ENCODE measurements around the gene EPS15.

The EPS15 gene

DNA sequence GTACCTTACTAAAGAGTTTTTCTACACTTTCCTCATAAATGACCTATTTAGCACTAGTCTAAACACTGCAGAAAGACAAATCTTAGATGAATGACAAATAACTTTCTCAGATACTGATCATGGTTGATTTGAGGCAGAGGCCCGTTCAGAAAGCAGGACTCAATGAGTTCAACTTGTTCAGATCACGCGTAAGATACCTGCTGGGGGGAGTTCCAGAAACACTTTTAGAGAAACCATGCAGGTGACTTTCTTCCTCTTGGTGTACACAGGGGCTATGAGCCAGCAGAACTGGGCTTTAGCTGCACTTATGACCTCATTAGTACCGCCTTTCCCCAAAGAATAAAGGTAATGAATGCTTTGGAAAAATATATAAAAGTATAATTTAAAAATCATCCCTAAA is 149.9 kb downstream of the EPS15 start:
- no peak for DNase-seq

DNA sequence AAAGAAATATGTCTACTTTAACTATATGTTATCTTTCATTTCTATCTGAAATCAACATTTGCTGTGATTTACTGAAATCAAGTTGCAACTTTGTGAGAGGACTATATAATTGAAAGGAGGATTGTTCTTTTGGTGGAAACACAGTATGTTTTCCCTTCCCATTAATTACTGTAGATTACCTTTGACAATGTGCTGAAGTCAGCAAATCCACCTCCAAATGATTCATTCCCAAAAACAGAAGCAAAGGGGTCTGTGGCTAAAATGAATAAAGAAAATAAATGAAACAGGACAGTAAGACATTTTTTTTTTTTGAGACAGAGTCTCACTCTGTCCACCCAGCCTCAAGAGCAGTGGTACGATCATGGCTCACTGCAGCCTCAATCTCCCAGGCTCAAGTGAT is 153.3 kb downstream of the EPS15 start:
- no peak for DNase-seq

DNA sequence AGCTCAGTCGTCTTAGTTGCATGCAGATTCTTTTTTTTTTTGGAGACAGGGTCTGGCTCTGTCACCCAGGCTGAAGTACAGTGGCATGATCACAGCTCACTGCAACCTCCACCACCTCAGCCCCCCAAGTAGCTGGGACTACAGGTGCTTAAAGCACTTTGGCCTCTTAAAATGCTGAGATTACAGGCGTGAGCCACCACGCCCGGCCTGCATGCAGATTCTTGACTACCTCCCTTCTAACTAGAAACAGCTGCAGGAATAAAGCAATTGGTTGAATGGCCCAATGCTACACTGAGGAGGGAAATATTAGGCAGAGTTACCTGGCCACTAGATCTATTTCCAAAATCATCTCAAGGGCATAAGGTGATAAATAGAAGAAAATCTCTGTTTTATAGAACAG is 159.2 kb downstream of the EPS15 start:
- DNase-seq, result no peak

DNA sequence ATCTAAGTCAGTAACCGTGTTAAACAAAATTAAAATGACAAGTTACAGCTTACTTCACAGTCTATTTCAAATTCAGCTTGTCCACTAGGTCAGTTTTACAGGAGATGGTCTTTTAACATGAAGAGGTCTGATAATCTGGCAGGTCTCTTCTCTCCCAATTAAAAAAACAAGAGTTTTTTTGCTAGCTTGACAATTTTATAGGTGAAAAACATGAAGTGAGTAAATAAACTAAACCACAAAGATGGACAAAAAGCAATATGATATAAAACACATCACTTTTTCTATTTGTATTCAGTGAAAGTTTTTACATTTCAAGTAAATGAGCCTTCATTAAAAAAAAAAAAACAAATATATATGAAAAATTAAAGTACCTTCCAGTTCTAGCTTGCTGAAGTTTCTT is 163.7 kb downstream of the EPS15 start:
- no peak for DNase-seq

- DNase-seq, result no peak
Observed at GRCh38 chr1:51354416-51354815, 164.7 kb downstream of the EPS15 start.

DNA sequence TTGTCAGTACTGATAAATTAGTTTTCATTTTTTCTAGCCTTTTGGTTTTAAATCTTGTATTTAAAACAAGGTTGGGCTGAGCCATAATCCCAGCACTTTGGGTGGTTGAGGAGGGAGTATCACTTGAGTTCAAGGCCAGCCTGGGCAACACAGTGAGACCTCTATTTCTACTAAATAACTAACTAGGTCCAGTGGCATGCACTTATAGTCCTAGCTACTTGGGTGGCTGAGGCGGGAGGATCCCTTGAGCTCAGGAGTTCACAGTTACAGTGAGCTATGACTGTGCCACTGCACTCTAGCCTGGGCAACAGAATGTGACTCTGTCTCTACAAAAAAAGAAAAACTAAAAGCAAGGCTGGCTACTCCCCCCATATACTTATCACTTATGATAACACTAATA is 167.2 kb downstream of the EPS15 start:
- DNase-seq, result no peak

DNA sequence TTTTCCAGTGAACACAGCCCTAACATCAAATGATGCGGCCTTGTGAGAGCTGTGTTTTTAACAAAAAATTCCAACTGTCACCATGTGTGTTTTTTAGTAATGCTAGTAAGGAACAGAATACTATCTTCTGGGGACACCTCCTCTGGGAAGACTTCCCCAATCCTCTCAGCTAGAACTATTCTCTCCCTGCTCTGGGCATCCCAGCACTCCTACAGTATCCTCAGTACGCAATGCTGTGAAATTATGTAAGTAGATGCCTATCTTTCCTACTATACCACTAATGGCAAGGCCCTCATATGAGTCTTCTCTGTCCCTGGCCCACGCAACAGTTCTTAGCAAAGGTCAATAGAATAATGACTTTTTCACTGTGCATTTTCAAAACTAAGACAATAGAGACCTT is 169.2 kb downstream of the EPS15 start:
- no peak for DNase-seq

GRCh38 chr1:51348147-51348527 is 170.9 kb downstream of the EPS15 start:
- no peak for DNase-seq

GRCh38 chr1:51347398-51348146 is 171.5 kb downstream of the EPS15 start:
- no peak for DNase-seq

DNA sequence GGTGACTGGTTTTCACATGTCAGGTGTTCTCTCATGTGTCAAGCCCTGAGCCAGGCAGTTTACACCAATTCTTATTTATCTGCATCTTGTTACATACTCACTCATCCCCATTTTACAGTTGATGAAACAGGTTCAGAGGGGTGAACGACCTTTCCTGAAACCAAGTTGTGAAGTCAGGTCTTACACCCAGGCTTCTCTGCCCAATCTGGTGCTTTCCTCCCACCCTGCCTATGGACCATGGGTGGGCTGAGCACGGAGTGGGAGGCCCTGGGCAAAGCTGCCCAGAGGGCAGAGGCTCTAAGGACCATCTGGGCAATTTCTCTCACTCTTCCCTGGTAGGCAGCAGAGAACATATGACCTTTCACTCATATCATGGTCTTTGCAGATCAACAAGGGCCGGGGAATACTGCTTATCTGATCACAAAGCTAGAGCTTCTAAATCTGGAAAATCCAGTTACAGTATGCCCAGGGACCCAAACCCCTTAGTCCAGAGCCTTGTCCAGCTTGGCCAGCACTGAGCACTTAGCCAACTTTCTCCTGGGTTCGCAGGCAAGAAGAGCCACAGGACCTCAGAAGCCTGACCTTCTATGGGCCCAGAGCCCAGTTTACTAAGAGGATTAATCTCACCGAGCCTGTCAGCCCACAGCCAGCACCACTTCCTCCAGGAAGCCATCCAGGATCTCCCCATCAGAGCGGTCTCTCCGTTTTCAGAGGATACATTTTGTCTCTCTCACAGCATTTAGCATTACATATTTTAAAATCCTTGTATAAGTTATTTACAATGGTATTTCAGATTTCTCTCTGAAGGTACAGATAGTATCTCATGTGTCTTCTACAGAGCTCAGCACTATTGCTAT is 172.8 kb downstream of the EPS15 start:
- DNase-seq, result no peak

DNA sequence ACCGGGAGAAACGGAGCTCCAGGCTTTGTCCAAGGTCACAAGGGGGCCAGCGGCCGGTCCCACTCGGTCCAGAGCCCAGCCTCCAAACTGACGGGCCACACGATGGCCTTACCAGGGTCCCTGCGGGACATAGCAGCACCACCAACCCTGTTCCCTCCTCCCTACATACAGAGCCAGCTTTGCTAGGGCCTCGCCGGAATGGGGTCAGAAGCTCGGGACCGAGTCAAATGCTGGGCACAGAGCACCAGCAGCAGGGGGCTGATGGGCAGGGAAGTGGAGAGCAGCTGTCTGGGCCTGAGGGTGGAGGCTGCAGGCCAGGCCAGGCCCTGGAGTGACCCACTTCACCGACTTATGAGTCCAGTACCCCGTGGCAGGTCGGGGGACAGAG is 173.8 kb downstream of the EPS15 start:
- no peak for DNase-seq

- no peak for DNase-seq
Observed at GRCh38 chr1:51344602-51345299, 174.3 kb downstream of the EPS15 start.

DNA sequence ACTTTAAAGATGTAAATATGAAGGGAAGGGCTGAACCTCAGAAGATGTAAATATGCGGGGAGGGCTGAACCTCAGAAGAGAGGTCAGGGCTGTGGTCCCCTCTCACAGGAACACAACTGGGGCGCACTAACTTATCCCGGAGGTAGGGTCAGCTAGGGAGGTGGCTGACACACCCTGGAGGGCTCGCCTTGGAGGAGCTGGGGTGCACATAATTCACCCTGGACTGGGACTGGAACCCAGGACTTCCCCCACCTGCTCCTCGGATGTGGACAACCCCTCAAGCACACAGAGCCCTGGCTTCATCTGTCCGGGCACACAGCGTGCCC is 174.8 kb downstream of the EPS15 start:
- no peak for DNase-seq

GRCh38 chr1:51343624-51344023 is 175.4 kb downstream of the EPS15 start:
- no peak for DNase-seq

GRCh38 chr1:51342591-51343206 is 176.4 kb downstream of the EPS15 start:
- no peak for DNase-seq

DNA sequence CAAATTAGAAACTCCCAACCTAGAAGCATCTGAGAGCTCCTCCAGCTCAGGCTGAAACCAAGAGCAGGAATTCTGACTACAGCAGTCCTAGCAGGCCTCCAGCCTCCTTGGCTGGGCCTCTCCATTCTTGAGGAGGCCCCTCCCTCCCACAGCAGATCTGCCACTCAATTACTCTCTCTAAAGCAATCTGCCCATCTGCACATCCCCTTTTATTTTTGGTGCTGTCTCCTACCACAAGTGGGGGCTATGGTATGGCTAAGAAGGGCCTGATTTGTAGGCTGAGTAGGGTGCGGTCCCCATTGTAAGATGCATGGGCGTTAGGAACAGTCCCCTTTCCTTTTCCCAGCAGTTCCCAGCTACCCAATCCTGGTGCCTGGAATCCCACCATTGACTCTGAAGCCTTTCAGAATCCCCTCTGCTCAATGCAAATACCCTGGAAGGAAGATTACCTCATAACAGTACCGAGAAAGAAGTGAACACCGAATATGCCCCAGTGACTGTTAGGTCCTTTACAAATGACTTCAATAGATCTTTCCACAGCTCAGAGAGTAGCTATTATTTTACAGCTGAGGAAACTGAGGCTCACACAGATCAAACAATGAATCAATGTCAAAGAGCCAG is 177.1 kb downstream of the EPS15 start:
- DNase-seq, result no peak

GRCh38 chr1:51340380-51340779 is 178.7 kb downstream of the EPS15 start:
- DNase-seq, result no peak

- no peak for DNase-seq
Observed at GRCh38 chr1:51336711-51337110, 182.4 kb downstream of the EPS15 start.

DNA sequence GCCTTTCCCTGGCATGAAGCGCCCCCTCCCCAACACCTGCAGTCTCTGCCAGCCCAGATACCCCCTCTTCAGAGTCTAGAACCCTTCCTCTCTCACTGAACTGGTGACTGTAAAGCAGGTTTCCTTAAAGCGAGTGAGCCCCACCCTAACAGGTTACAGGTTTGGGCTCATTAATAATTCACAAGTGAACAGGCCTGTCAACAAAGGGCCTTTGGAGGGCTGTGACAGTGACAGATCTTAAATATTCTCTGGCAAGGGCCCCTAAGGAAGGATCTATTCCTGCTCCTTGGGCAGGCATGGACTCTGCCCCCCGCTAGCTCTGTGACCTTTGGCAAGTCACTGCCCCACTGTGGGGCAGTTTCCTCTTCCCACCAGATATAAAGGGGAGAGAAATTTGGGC is 183.1 kb downstream of the EPS15 start:
- DNase-seq, result no peak

- no peak for DNase-seq
Observed at GRCh38 chr1:51331206-51332100, 187.6 kb downstream of the EPS15 start.

- DNase-seq, result no peak
Observed at GRCh38 chr1:51330331-51331201, 188.5 kb downstream of the EPS15 start, which contains the start of gene TTC39A. Gene TTC39A, minus strand, starts transcription at chr1:51330562. Its CDS starts 85 bp downstream, at chr1:51330477.

Data from activated CD4-positive, alpha-beta T cell treated with anti-CD3 and anti-CD28 coated beads, Interleukin-2, amount 50 U/mL, for 1 hour (primary cell).